Activated naive CD8-positive, alpha-beta T cell treated with anti-CD3 and anti-CD28 coated beads for 36 hours (primary cell): ENCODE results near the gene OR4M1. TPM values are rescaled to one million over a fixed set of nuclear protein-coding genes. Genes with fewer than 3 reads are reported as not detected.
"Not testable (repeated sequence)": the region's sequence is repeated elsewhere in the genome, so short reads cannot be mapped to it uniquely, and the experiment has no call there.

Experiments
- DNase-seq: peaks from one replicate; pipeline ENCODE4 v3.0.0; 2021
- H3K27ac Mint-ChIP-seq: one replicate; pipeline ENCODE4 v1.8.0; 2022; ENCODE audit warnings: mild to moderate bottlenecking, moderate library complexity, mixed read lengths
- H3K27me3 Mint-ChIP-seq: one replicate; pipeline ENCODE4 v1.8.0; 2022; ENCODE audit warnings: mild to moderate bottlenecking, mixed read lengths
- H3K36me3 Mint-ChIP-seq: one replicate; pipeline ENCODE4 v1.8.0; 2021; ENCODE audit warnings: mild to moderate bottlenecking, mixed read lengths
- H3K4me1 Mint-ChIP-seq: one replicate; pipeline ENCODE4 v1.8.0; 2021; ENCODE audit warnings: mixed read lengths
- H3K4me3 Mint-ChIP-seq: one replicate; pipeline ENCODE4 v1.8.0; 2022; ENCODE audit warnings: mild to moderate bottlenecking, moderate library complexity, mixed read lengths
- H3K9me3 Mint-ChIP-seq: one replicate; pipeline ENCODE4 v1.8.0; 2022; ENCODE audit warnings: mixed read lengths
- total RNA-seq, 2 experiments: library from RNA; stranded (reverse); gene quantifications; one replicate each; pipeline ENCODE4 v1.2.3, GENCODE V29; 2021

Gene OR4M1
- total RNA-seq, 2 experiments from 2014 or later, result not detected

DNA sequence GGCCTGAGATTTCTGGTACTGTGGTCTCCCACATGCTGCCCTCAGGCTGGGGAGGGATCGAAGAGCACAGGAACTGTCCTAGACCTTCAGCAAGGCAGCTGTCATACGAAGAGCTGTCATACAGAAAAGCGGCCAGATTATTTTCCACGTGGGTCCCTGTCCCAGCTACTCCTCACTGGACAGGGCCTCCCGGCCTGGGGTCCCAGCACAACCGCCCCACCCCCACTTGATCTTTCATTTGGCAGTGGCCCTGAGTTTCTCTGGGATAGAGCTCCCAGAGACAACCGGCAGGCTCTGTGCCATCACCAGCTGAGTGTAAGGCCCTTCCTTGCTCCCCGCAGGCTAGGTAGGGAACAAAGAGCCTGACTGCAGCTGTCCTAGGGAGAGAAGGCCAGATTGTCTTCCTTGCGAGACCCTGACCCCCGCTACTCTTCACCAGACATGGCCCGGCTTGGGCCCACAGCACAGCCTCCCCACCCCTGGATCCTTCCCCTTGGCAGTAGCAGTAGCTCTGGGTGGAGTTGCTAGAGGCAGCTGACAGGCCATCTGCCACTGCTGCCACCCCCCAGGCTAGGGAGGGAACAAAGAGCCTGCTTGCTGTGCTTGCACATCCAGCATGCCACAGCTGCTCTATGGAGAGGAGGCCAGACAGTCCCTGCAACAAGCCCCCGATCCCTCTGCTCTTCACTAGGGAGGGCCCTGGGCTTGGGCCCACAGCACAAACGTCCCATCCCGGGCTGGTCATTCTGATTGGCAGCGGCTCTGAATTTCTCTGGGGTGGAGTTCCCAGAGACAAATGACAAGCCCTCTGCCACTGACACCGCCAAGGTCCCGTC, 27.2 kb downstream of the OR4M1 start:
- no peak for DNase-seq
- Mint-ChIP-seq H3K4me3 (no peak overlapping the region), H3K9me3 (no peaks in the 10 kb centered on the region)

DNA sequence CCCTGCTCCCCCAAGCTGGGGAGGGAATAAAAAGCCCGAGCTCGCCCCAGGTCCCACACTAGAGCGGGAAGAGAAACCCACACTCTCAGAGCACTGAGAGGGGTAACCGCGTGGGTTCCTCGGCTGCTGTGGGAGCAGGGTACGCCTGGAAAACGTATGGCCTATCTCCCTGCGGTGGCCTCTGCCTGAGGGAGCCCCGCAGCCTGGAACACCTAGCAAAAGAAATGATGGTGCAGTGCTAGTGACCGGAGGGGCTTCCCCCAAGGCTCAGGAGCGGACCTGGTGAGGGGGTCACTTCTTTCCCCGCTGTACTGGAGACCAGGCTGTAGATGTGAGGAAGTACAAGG, 27.8 kb downstream of the OR4M1 start:
- no peak overlapping the region for H3K27ac Mint-ChIP-seq
- no peaks in the 10 kb centered on the region for H3K27me3 Mint-ChIP-seq
- no peaks in the 10 kb centered on the region for H3K9me3 Mint-ChIP-seq
- H3K4me1 Mint-ChIP-seq, result no peaks in the 10 kb centered on the region
- no peak for DNase-seq
- H3K4me3 Mint-ChIP-seq, result no peak overlapping the region
- H3K36me3 Mint-ChIP-seq, result no peaks in the 10 kb centered on the region

More for the DNA sequence above, 27.2 kb downstream of the OR4M1 start:
- Mint-ChIP-seq H3K4me1 (no peaks in the 10 kb centered on the region), H3K27ac (no peak overlapping the region), H3K27me3 (no peaks in the 10 kb centered on the region), H3K36me3 (no peaks in the 10 kb centered on the region)

DNA sequence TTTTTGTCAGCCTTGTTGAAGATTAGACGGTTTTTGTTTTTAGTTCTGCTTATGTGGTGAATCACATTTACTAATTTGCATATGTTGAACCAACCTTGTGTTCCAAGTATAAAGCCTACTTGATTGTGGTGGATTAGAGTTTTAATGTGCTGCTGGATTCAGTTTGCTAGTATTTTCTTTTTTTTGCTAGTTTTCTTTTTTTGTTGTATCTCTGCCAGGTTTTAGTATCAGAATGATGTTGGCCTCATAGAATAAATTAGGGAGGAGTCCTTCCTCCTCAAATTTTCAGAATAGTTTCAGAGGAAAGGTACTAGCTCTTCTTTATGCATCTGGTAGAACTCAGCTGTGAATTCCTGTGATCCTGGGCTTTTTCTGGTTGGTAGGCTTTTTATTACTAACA, 30.2 kb downstream of the OR4M1 start, which contains the start of gene OR4N2:
Gene OR4N2, plus strand, starts transcription at position 301 of the 400 bp plus-strand sequence. CDS start 23,679 bp downstream, outside the sequence.
- not testable (repeated sequence) for H3K9me3 Mint-ChIP-seq, H3K4me1 Mint-ChIP-seq, H3K4me3 Mint-ChIP-seq, H3K27ac Mint-ChIP-seq, DNase-seq, H3K27me3 Mint-ChIP-seq, H3K36me3 Mint-ChIP-seq

DNA sequence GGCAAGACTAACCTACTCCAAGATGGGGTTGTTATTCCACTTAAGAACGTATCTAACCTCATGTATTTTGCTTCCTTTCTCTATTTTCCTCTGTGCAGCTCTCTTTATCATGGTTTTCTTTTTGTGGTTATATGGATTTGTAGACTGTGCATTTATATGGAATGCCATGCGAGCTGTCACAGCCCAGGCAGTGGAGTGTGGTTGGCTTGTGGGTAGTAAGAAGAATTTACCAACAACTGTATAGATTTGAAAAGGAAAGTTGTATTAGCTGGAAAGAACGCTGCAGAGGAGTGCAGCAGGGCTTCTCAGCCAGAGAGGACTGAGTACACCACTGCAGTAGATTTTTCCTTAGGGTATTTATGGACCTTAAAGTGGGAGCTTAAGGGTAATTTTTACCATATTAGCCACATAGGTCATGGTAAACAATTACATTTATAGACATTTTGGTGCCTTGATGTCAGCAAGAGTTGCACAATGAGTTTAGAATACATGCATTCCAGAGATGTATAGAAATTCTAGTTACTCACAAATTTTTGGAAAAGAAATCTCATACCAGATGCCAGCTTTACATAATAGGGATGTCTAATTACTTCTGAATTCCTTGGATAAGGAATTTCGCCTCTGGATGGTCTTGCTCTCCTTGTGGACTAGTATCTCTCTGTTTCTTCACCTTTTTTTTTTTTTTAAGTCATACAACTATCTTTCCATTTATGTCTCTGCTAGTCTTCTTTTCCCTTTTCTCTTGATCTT, 40.0 kb downstream of the OR4M1 start:
- not testable (repeated sequence) for H3K9me3 Mint-ChIP-seq, DNase-seq, H3K36me3 Mint-ChIP-seq, H3K4me1 Mint-ChIP-seq, H3K27me3 Mint-ChIP-seq, H3K27ac Mint-ChIP-seq, H3K4me3 Mint-ChIP-seq

DNA sequence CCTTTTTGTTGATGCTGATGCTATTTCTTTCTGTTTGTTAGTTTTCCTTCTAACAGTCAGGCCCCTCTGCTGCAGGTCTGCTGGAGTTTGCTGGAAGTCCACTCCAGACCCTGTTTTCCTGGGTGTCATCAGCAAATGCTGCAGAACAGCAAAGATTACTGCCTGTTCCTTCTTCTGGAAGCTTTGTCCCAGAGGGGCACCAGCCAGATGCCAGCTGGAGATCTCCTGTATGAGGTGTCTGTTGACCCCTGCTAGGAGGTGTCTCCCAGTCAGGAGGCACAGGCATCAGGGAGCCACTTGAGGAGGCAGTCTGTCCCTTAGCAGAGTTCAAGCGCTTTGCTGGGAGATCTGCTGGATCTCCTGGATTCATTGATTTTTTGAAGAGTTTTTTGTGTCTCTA, 46.6 kb downstream of the OR4M1 start:
- not testable (repeated sequence) for H3K9me3 Mint-ChIP-seq, DNase-seq, H3K4me3 Mint-ChIP-seq, H3K27me3 Mint-ChIP-seq, H3K36me3 Mint-ChIP-seq, H3K4me1 Mint-ChIP-seq, H3K27ac Mint-ChIP-seq

- H3K4me1 Mint-ChIP-seq, H3K4me3 Mint-ChIP-seq, DNase-seq, H3K36me3 Mint-ChIP-seq, H3K27ac Mint-ChIP-seq, H3K27me3 Mint-ChIP-seq, H3K9me3 Mint-ChIP-seq: not testable (repeated sequence)
Observed at GRCh38 chr14:19821016-19821415, 47.7 kb downstream of the OR4M1 start.

DNA sequence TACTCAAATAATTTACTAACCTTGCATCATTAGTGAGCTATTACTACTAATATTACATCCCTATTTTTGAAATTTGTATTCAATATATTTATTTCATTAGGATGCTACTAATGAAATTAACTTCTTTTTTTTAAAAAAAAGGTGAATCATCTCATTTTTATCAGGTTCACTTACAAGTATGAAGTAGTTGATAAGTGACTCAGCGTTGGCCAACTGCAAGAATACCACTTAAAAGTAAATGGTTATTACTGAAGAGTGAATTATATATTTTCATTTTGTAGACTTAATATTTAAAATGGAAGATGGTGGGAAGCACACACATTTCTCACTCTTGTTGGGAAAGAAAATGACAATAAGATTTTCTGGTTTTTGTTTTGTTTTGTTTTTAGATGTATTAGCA, 49.9 kb downstream of the OR4M1 start:
- Mint-ChIP-seq H3K27ac (no peak overlapping the region), H3K4me3 (no peak overlapping the region), H3K4me1 (no peaks in the 10 kb centered on the region), H3K9me3 (peaks cover 4% of the 10 kb centered on the region), H3K36me3 (no peaks in the 10 kb centered on the region), H3K27me3 (peaks cover 10% of the 10 kb centered on the region)
- no peak for DNase-seq

DNA sequence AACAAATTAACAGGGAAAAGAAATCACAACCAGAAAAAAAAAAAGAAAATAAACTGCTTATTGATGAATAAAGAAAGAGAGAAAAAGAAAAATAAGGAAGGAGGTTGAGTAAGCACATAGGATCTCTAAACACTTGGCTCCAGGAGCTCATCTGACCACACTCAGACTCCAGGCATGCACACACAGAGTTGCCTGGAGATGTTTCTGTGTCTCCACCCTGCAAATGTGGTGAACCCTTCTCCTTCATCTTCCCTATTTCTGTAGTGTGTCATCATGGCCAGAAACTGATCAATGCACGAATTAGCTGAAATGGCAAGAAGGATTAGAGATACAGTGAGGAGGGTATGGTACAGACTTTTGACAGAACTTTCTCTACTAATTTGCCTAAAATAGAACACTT, 50.5 kb downstream of the OR4M1 start:
- no peak for DNase-seq
- Mint-ChIP-seq H3K36me3 (no peaks in the 10 kb centered on the region), H3K27me3 (peaks cover 10% of the 10 kb centered on the region), H3K9me3 (peaks cover 3% of the 10 kb centered on the region), H3K27ac (no peak overlapping the region), H3K4me3 (no peak overlapping the region), H3K4me1 (no peaks in the 10 kb centered on the region)

- not testable (repeated sequence) for H3K9me3 Mint-ChIP-seq, H3K4me1 Mint-ChIP-seq, H3K27ac Mint-ChIP-seq, H3K4me3 Mint-ChIP-seq, DNase-seq, H3K36me3 Mint-ChIP-seq, H3K27me3 Mint-ChIP-seq
Observed at GRCh38 chr14:19827626-19828244, 54.4 kb downstream of the OR4M1 start.

DNA sequence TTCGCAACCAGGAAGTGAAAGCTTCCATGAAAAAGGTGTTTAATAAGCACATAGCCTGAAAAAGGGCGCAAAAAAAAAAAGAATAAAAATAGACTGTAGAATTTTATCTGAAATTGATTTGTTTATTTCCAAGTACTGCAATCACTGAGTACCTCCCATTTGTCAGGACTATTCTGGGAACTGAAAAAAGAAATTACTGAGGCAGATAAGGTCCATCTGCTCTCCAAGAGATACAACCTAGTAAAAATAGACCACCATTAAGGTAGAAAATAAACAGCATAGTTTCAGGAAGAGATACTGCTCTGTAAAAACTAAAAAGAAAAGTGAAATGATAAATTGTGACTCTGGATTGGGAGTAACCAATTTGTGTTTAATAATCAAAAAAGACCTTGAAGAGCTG, 55.0 kb downstream of the OR4M1 start:
- Mint-ChIP-seq H3K4me3 (no peak overlapping the region), H3K36me3 (no peaks in the 10 kb centered on the region), H3K4me1 (no peaks in the 10 kb centered on the region)

More for the DNA sequence above, 55.0 kb downstream of the OR4M1 start:
- H3K9me3 Mint-ChIP-seq, result peaks cover 1% of the 10 kb centered on the region
- no peak for DNase-seq
- no peak overlapping the region for H3K27ac Mint-ChIP-seq
- peaks cover 7% of the 10 kb centered on the region for H3K27me3 Mint-ChIP-seq

Other genes starting within 250 kb of the OR4M1 start
- not detected for gene OR11H2, start 59.6 kb upstream of the OR4M1 start, total RNA-seq
- gene OR4Q3, start 29.9 kb upstream of the OR4M1 start, total RNA-seq, result not detected
- not detected for gene OR4N2, start 30.3 kb downstream of the OR4M1 start, total RNA-seq
- gene OR4K2, start 101.6 kb downstream of the OR4M1 start, total RNA-seq, result not detected
- not detected for gene OR4K5, start 147.1 kb downstream of the OR4M1 start, total RNA-seq
- not detected for gene OR4K1, start 157.4 kb downstream of the OR4M1 start, total RNA-seq
- gene OR4K15, start 202.1 kb downstream of the OR4M1 start, total RNA-seq, result not detected
- not detected for gene OR4Q2, start 228.7 kb downstream of the OR4M1 start, total RNA-seq
- gene OR4K14, start 245.8 kb downstream of the OR4M1 start, total RNA-seq, result not detected